GM19463 (cell line): Measurements from ENCODE around the gene OR2A1.
A peak's percentile ranks its signal among the peaks of the same experiment; 100 is the strongest.
"Not testable (repeated sequence)": the region's sequence is repeated elsewhere in the genome, so short reads cannot be mapped to it uniquely, and the experiment has no call there.

Source experiments
- ATAC-seq: cut with Tn5 transposase; IDR thresholded peaks from one replicate; pipeline ENCODE4 v1.9.1; 2021; ENCODE audit warnings: mild to moderate bottlenecking, moderate library complexity; ENCODE audit not compliant: unreplicated experiment

OR2A1 gene

GRCh38 chr7:144323359-144323758 lies 11.1 kb downstream of the OR2A1 start:
- not testable (repeated sequence) for ATAC-seq

GRCh38 chr7:144325868-144326267 lies 13.6 kb downstream of the OR2A1 start:
- not testable (repeated sequence) for ATAC-seq

GRCh38 chr7:144330044-144330443 lies 17.8 kb downstream of the OR2A1 start:
- ATAC-seq: not testable (repeated sequence)

- ATAC-seq: not testable (repeated sequence)
These were observed 19.2 kb downstream of the OR2A1 start for GRCh38 chr7:144331221-144331995.

GRCh38 chr7:144331996-144332288 lies 19.7 kb downstream of the OR2A1 start:
- not testable (repeated sequence) for ATAC-seq

- peak; percentile 28 for ATAC-seq
These were observed 36.4 kb downstream of the OR2A1 start for GRCh38 chr7:144348625-144349024.

- ATAC-seq: not testable (repeated sequence)
These were observed 39.4 kb downstream of the OR2A1 start for GRCh38 chr7:144351667-144352066.

GRCh38 chr7:144355176-144355822 lies 43.1 kb downstream of the OR2A1 start, which contains the start of gene ARHGEF5:
Gene ARHGEF5 (plus strand): TSS chr7:144355402. CDS start chr7:144362670, 7,268 bp downstream.
- peak; percentile 72 for ATAC-seq

GRCh38 chr7:144356185-144356584 lies 44.0 kb downstream of the OR2A1 start:
- ATAC-seq: not testable (repeated sequence)

- ATAC-seq: not testable (repeated sequence)
These were observed 44.6 kb downstream of the OR2A1 start for GRCh38 chr7:144356860-144357259.

GRCh38 chr7:144362061-144362460 lies 49.8 kb downstream of the OR2A1 start:
- ATAC-seq: not testable (repeated sequence)

GRCh38 chr7:144365523-144365922 lies 53.3 kb downstream of the OR2A1 start:
- ATAC-seq: not testable (repeated sequence)

- not testable (repeated sequence) for ATAC-seq
These were observed 55.0 kb downstream of the OR2A1 start for GRCh38 chr7:144367250-144367649.

GRCh38 chr7:144369221-144369620 lies 57.0 kb downstream of the OR2A1 start:
- ATAC-seq: not testable (repeated sequence)
